ENCODE results near the gene GNAT2.
"Not testable (repeated sequence)": the region's sequence is repeated elsewhere in the genome, so short reads cannot be mapped to it uniquely, and the experiment has no call there.

GNAT2 gene

DNA sequence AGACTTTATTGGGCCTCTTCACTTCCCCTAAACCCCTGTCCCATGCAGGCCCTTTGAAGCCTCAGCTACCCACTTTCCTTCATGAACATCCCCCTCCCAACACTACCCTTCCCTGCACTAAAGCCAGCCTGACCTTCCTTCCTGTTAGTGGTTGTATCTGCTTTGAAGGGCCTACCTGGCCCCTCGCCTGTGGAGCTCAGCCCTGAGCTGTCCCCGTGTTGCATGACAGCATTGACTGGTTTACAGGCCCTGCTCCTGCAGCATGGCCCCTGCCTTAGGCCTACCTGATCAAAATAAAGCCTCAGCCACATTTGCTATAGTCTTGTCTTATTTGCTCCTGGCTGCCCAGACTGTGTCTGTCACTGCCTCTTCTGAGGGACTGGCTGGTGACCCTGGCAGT is 42.0 kb upstream of the GNAT2 start (continued):
- TF ChIP-seq PRDM4 (tag by site-specific recombination; IDR thresholded peaks at IDR 0.05) = no peak
- TF ChIP-seq, protein P1, sequence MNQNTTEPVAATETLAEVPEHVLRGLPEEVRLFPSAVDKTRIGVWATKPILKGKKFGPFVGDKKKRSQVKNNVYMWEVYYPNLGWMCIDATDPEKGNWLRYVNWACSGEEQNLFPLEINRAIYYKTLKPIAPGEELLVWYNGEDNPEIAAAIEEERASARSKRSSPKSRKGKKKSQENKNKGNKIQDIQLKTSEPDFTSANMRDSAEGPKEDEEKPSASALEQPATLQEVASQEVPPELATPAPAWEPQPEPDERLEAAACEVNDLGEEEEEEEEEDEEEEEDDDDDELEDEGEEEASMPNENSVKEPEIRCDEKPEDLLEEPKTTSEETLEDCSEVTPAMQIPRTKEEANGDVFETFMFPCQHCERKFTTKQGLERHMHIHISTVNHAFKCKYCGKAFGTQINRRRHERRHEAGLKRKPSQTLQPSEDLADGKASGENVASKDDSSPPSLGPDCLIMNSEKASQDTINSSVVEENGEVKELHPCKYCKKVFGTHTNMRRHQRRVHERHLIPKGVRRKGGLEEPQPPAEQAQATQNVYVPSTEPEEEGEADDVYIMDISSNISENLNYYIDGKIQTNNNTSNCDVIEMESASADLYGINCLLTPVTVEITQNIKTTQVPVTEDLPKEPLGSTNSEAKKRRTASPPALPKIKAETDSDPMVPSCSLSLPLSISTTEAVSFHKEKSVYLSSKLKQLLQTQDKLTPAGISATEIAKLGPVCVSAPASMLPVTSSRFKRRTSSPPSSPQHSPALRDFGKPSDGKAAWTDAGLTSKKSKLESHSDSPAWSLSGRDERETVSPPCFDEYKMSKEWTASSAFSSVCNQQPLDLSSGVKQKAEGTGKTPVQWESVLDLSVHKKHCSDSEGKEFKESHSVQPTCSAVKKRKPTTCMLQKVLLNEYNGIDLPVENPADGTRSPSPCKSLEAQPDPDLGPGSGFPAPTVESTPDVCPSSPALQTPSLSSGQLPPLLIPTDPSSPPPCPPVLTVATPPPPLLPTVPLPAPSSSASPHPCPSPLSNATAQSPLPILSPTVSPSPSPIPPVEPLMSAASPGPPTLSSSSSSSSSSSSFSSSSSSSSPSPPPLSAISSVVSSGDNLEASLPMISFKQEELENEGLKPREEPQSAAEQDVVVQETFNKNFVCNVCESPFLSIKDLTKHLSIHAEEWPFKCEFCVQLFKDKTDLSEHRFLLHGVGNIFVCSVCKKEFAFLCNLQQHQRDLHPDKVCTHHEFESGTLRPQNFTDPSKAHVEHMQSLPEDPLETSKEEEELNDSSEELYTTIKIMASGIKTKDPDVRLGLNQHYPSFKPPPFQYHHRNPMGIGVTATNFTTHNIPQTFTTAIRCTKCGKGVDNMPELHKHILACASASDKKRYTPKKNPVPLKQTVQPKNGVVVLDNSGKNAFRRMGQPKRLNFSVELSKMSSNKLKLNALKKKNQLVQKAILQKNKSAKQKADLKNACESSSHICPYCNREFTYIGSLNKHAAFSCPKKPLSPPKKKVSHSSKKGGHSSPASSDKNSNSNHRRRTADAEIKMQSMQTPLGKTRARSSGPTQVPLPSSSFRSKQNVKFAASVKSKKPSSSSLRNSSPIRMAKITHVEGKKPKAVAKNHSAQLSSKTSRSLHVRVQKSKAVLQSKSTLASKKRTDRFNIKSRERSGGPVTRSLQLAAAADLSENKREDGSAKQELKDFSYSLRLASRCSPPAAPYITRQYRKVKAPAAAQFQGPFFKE (tag by site-specific recombination; IDR thresholded peaks at IDR 0.05; ENCODE audit: borderline replicate concordance) = no peak
- no peak for TF ChIP-seq ZNF843 (tag by site-specific recombination; IDR thresholded peaks at IDR 0.05)
- no peak for TF ChIP-seq HOXC10 (CRISPR knock-in tag; IDR thresholded peaks at IDR 0.05)
- no peak for TF ChIP-seq ZNF473 (tag by site-specific recombination; IDR thresholded peaks at IDR 0.05)
- no peak for TF ChIP-seq ZNF24 (tag by site-specific recombination; IDR thresholded peaks at IDR 0.05)
- TF ChIP-seq ZNF501 (tag by site-specific recombination; IDR thresholded peaks at IDR 0.05) = no peak
- no peak for TF ChIP-seq ZNF266 (tag by site-specific recombination; IDR thresholded peaks at IDR 0.05; ENCODE audit: low read depth)
- TF ChIP-seq, protein P2, sequence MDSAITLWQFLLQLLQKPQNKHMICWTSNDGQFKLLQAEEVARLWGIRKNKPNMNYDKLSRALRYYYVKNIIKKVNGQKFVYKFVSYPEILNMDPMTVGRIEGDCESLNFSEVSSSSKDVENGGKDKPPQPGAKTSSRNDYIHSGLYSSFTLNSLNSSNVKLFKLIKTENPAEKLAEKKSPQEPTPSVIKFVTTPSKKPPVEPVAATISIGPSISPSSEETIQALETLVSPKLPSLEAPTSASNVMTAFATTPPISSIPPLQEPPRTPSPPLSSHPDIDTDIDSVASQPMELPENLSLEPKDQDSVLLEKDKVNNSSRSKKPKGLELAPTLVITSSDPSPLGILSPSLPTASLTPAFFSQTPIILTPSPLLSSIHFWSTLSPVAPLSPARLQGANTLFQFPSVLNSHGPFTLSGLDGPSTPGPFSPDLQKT (IDR thresholded peaks at IDR 0.05; ENCODE audit: borderline replicate concordance, low read depth, low read length) = no peak

- H3K4me1 ChIP-seq (ENCODE audit: control insufficient read depth, insufficient read depth, low read length); H3K27ac ChIP-seq (ENCODE audit: extremely low read depth, low read depth, low read length); POLR2A ChIA-PET; H3K9me3 ChIP-seq (ENCODE audit: control insufficient read depth, insufficient read depth, low read depth, low read length); H3K4me3 ChIP-seq (ENCODE audit: low read depth, low read length); H3K36me3 ChIP-seq (ENCODE audit: control insufficient read depth in 2 of 2, insufficient read depth in 1 of 2, low read length in 2 of 2): not testable (repeated sequence)
- CTCF ChIA-PET = interaction anchor here (0.6 to 5.8 kb wide), 5 partner anchors 10 to 324 kb away, joined by 3 to 27 read pairs (median 5); partner anchors contain the start of gene AHCYL1
These were observed 41.2 kb upstream of the GNAT2 start for GRCh38 chr1:109660691-109661026.

GRCh38 chr1:109659997-109660690 is 40.7 kb upstream of the GNAT2 start:
- Histone ChIP-seq H3K36me3 (ENCODE audit: control insufficient read depth in 2 of 2, insufficient read depth in 1 of 2, low read length in 2 of 2) (no peaks in the 10 kb centered on the region), H3K27ac (ENCODE audit: extremely low read depth, low read depth, low read length) (no peak overlapping the region), H3K9me3 (ENCODE audit: control insufficient read depth, insufficient read depth, low read depth, low read length) (no peaks in the 10 kb centered on the region), H3K4me3 (ENCODE audit: low read depth, low read length) (no peak overlapping the region), H3K4me1 (ENCODE audit: control insufficient read depth, insufficient read depth, low read length) (no peaks in the 10 kb centered on the region)
- TF ChIP-seq SP7 (tag by site-specific recombination; IDR thresholded peaks at IDR 0.05) (no peak), ZBTB17 (tag by site-specific recombination; IDR thresholded peaks at IDR 0.05) (peak; percentile 45; the same call in 1 of the 2 replicates), PBX3 (CRISPR knock-in tag; IDR thresholded peaks at IDR 0.05) (no peak)
- TF ChIP-seq, protein P3, sequence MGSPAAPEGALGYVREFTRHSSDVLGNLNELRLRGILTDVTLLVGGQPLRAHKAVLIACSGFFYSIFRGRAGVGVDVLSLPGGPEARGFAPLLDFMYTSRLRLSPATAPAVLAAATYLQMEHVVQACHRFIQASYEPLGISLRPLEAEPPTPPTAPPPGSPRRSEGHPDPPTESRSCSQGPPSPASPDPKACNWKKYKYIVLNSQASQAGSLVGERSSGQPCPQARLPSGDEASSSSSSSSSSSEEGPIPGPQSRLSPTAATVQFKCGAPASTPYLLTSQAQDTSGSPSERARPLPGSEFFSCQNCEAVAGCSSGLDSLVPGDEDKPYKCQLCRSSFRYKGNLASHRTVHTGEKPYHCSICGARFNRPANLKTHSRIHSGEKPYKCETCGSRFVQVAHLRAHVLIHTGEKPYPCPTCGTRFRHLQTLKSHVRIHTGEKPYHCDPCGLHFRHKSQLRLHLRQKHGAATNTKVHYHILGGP (tag by site-specific recombination; IDR thresholded peaks at IDR 0.05) = peak; percentile 79; the same call in 1 of the 2 replicates
- POLR2A ChIA-PET = interaction anchor here (0.9 kb wide), 1 partner anchor 112 kb away, joined by 3 read pairs; the partner anchor contains the start of gene GNAI3
- CTCF ChIA-PET = interaction anchor here (0.6 to 5.8 kb wide), 6 partner anchors 9 to 324 kb away, joined by 3 to 27 read pairs (median 4); partner anchors contain the start of gene AHCYL1
